H1 (cell line): ENCODE measurements around the gene SRCIN1. TPM values are rescaled to one million over a fixed set of nuclear protein-coding genes. Genes with fewer than 3 reads are reported as not detected.

ENCODE experiments used
- CTCF ChIA-PET: fragments of 300-600 bp; sonication (Branson Sonifier 250); formaldehyde crosslinking; loops from one replicate; lab custom pipeline; 2021; ENCODE audit not compliant: partially characterized antibody; lab: Charles Lee
- POLR2A ChIA-PET: fragments of 300-600 bp; sonication (Branson Sonifier 250); formaldehyde crosslinking; loops from one replicate; lab custom pipeline; 2021; ENCODE audit warnings: inconsistent platforms; ENCODE audit not compliant: partially characterized antibody; lab: Charles Lee
- DNase-seq, 2 experiments: peaks; one replicate each; pipeline versions ENCODE4 v3.0.0 to v3.0.0-alpha.2; 2010 to 2022; ENCODE audit warnings: low spot score in 2 of 2, low read depth in 1 of 2, mixed read lengths in 1 of 2
- FAIRE-seq: peaks from 2 replicates; lab custom pipeline; 2011; peaks lifted over from hg19 to GRCh38; lab: Jason Lieb, UNC
- H2AFZ ChIP-seq: 2 replicates; pipeline ENCODE4 v1.8.1; 2012; ENCODE audit warnings: low read length, inconsistent platforms
- H2AK5ac ChIP-seq: 2 replicates; pipeline ENCODE4 v1.6.1; 2013; ENCODE audit warnings: low read depth, low read length
- H2BK120ac ChIP-seq: replicated peaks from 2 replicates; pipeline ENCODE3; 2013; ENCODE audit warnings: low read depth, low read length, inconsistent platforms
- H2BK12ac ChIP-seq: 2 replicates; pipeline ENCODE4 v1.6.1; 2013; ENCODE audit warnings: low read depth, low read length
- H2BK15ac ChIP-seq: 2 replicates; pipeline ENCODE4 v1.6.1; 2013; ENCODE audit warnings: low read length
- H2BK20ac ChIP-seq: 2 replicates; pipeline ENCODE4 v1.6.1; 2013; ENCODE audit warnings: low read length
- H2BK5ac ChIP-seq: 2 replicates; pipeline ENCODE4 v1.6.1; 2013; ENCODE audit warnings: low read depth, low read length
- H3K14ac ChIP-seq: 2 replicates; pipeline ENCODE4 v1.6.1; 2013; ENCODE audit warnings: inconsistent platforms; ENCODE audit not compliant: insufficient read length
- H3K18ac ChIP-seq: 2 replicates; pipeline ENCODE4 v1.6.1; 2013; ENCODE audit warnings: low read length; ENCODE audit errors: extremely low read depth
- H3K23ac ChIP-seq: 2 replicates; pipeline ENCODE4 v1.6.1; 2013; ENCODE audit warnings: inconsistent platforms; ENCODE audit not compliant: insufficient read length
- H3K23me2 ChIP-seq: 2 replicates; pipeline ENCODE4 v1.6.1; 2013; ENCODE audit warnings: low read depth, low read length
- H3K27ac ChIP-seq: 2 replicates; pipeline ENCODE4 v1.6.1; 2011; ENCODE audit warnings: low read depth, low read length, inconsistent platforms
- H3K27me3 ChIP-seq, 4 experiments: replicated peaks in 1 of 4; 1 replicate in 1 of 4; 2 replicates in 3 of 4; pipeline versions ENCODE4 v1.6.1 to v1.8.1; 2011 to 2013; ENCODE audit warnings: low read length in 3 of 4, mild to moderate bottlenecking in 3 of 4, inconsistent platforms in 2 of 4, mixed read lengths in 2 of 4, moderate library complexity in 1 of 4; ENCODE audit not compliant: control insufficient read depth in 3 of 4, insufficient read depth in 3 of 4; ENCODE audit errors: extremely low read depth in 1 of 4
- H3K36me3 ChIP-seq, 4 experiments: 2 replicates each; pipeline versions ENCODE4 v1.6.1 to v1.8.1; 2011 to 2013; ENCODE audit warnings: mild to moderate bottlenecking in 4 of 4, low read length in 3 of 4, moderate library complexity in 2 of 4, control low read depth in 1 of 4, inconsistent platforms in 1 of 4; ENCODE audit not compliant: insufficient read depth in 4 of 4, control insufficient read depth in 2 of 4
- H3K4ac ChIP-seq: replicated peaks from 2 replicates; pipeline ENCODE3; 2013; ENCODE audit warnings: low read length, low read depth, mixed read lengths, inconsistent platforms; ENCODE audit not compliant: insufficient read length
- H3K4me1 ChIP-seq, 4 experiments: replicated peaks in 1 of 4; 1 replicate in 1 of 4; 2 replicates in 3 of 4; pipeline versions ENCODE4 v1.6.1 to v1.8.1; 2011 to 2013; ENCODE audit warnings: low read length in 3 of 4, inconsistent platforms in 2 of 4, mixed read lengths in 1 of 4; ENCODE audit not compliant: insufficient read depth in 4 of 4, control insufficient read depth in 3 of 4
- H3K4me2 ChIP-seq, 2 experiments: 2 replicates each; pipeline versions ENCODE4 v1.6.1 to v1.8.1; 2011 to 2013; ENCODE audit warnings: low read depth in 2 of 2, low read length in 2 of 2, control low read depth in 1 of 2, inconsistent platforms in 1 of 2, mild to moderate bottlenecking in 1 of 2; ENCODE audit not compliant: insufficient read depth in 1 of 2
- H3K4me3 ChIP-seq, 4 experiments: fragments of 200-600, 300-600 bp in 1 of 4; sonication (generic), shearing (Covaris generic), sonication (Bioruptor Twin) in 1 of 4; 2 replicates each; pipeline versions ENCODE4 v1.5.1 to v1.8.1; 2011 to 2016; ENCODE audit warnings: low read length in 4 of 4, low read depth in 3 of 4, control low read depth in 2 of 4, inconsistent platforms in 2 of 4, mild to moderate bottlenecking in 2 of 4, mixed read lengths in 1 of 4, moderate library complexity in 1 of 4; ENCODE audit not compliant: insufficient read depth in 2 of 4; ENCODE audit errors: extremely low read depth in 1 of 4
- H3K56ac ChIP-seq: replicated peaks from 2 replicates; pipeline ENCODE3; 2013; ENCODE audit warnings: low read depth, mild to moderate bottlenecking, mixed read lengths, low read length, inconsistent platforms; ENCODE audit not compliant: insufficient read length
- H3K79me1 ChIP-seq: 2 replicates; pipeline ENCODE4 v1.6.1; 2013; ENCODE audit warnings: low read depth, low read length, control low read depth
- H3K79me2 ChIP-seq, 2 experiments: 2 replicates each; pipeline versions ENCODE4 v1.6.1 to v1.8.1; 2012 to 2013; ENCODE audit warnings: low read length in 2 of 2, mild to moderate bottlenecking in 2 of 2, inconsistent platforms in 1 of 2; ENCODE audit not compliant: insufficient read depth in 2 of 2, control insufficient read depth in 1 of 2
- H3K9ac ChIP-seq, 4 experiments: replicated peaks in 1 of 4; 1 replicate in 1 of 4; 2 replicates in 3 of 4; pipeline versions ENCODE4 v1.6.1 to v1.8.1; 2011 to 2013; ENCODE audit warnings: low read depth in 3 of 4, low read length in 3 of 4, control low read depth in 2 of 4, mild to moderate bottlenecking in 2 of 4, moderate library complexity in 2 of 4, inconsistent platforms in 1 of 4; ENCODE audit errors: extremely low read depth in 1 of 4
- H3K9me3 ChIP-seq, 2 experiments: 2 replicates each; pipeline versions ENCODE4 v1.6.1 to v1.8.1; 2012 to 2013; ENCODE audit warnings: mild to moderate bottlenecking in 2 of 2, moderate library complexity in 2 of 2, control low read depth in 1 of 2, inconsistent platforms in 1 of 2, low read depth in 1 of 2, low read length in 1 of 2, mixed read lengths in 1 of 2; ENCODE audit not compliant: insufficient read depth in 2 of 2
- H4K20me1 ChIP-seq, 2 experiments: replicated peaks in 1 of 2; 2 replicates each; pipeline versions ENCODE3 to v1.8.1; 2011 to 2013; ENCODE audit warnings: inconsistent platforms in 2 of 2, low read length in 2 of 2, mild to moderate bottlenecking in 1 of 2; ENCODE audit not compliant: insufficient read depth in 2 of 2, control insufficient read depth in 1 of 2
- H4K5ac ChIP-seq: 2 replicates; pipeline ENCODE4 v1.6.1; 2013; ENCODE audit warnings: low read length, low read depth, mixed read lengths, inconsistent platforms; ENCODE audit not compliant: insufficient read length
- H4K8ac ChIP-seq: 2 replicates; pipeline ENCODE4 v1.8.0; 2013; ENCODE audit warnings: mild to moderate bottlenecking, moderate library complexity, low read length, inconsistent platforms; ENCODE audit not compliant: insufficient read depth; ENCODE audit errors: extremely low read depth
- H4K91ac ChIP-seq: replicated peaks from 2 replicates; pipeline ENCODE3; 2013; ENCODE audit warnings: low read length, mixed read lengths, inconsistent platforms; ENCODE audit not compliant: insufficient read length
- ASH2L ChIP-seq: fragments of 200-600, 300-600 bp; sonication (generic); IDR thresholded peaks from one replicate; pipeline ENCODE4 v1.7.1; 2017; ENCODE audit warnings: low read length
- JUN ChIP-seq: IDR thresholded peaks from 2 replicates; pipeline ENCODE4 v1.6.1; 2011; ENCODE audit warnings: low read depth, mild to moderate bottlenecking, improper control_type of control experiment, low read length
- NRF1 ChIP-seq: IDR thresholded peaks from 2 replicates; pipeline ENCODE4 v1.6.1; 2011; ENCODE audit warnings: mild to moderate bottlenecking, low read depth, low read length, improper control_type of control experiment
- POLR2A ChIP-seq, 2 experiments: IDR thresholded peaks; 1 replicate in 1 of 2; 2 replicates in 1 of 2; pipeline ENCODE4 v1.6.1; 2011; ENCODE audit warnings: low read depth in 2 of 2, low read length in 2 of 2, mild to moderate bottlenecking in 2 of 2; ENCODE audit errors: control extremely low read depth in 1 of 2
- SP1 ChIP-seq: IDR thresholded peaks from 2 replicates; pipeline ENCODE4 v1.6.1; 2011; ENCODE audit warnings: low read depth, low read length
- WGBS, 2 experiments: shearing (Covaris generic) in 1 of 2; methylation state at CpG; one replicate each; pipeline versions ENCODE4 v1.1.6 to v1.1.7; 2013 to 2015; ENCODE audit warnings: low lambda C conversion rate in 2 of 2, mixed read lengths in 2 of 2, inconsistent platforms in 1 of 2, low coverage in 1 of 2, missing lambda C conversion rate in 1 of 2; ENCODE audit not compliant: insufficient replicate concordance in 2 of 2, insufficient coverage in 1 of 2, insufficient read length in 1 of 2; ENCODE audit errors: extremely low coverage in 1 of 2, missing lambda C conversion rate in 1 of 2; 5-methylcytosine and 5-hydroxymethylcytosine counted together
- polyA plus RNA-seq, 7 experiments: library from polyadenylated mRNA; depleted of rRNA in 3 of 7; stranded (reverse) in 5 of 7; unstranded in 2 of 7; fragments of >200 nt in 5 of 7; fragments of 200-250 nt in 2 of 7; gene quantifications; 1 replicate in 5 of 7; 2 replicates in 1 of 7; 4 replicates in 1 of 7; pipeline versions ENCODE4 v1.2.1 to v1.2.3, GENCODE V29; 2011 to 2013; ENCODE audit warnings: missing spikeins in 2 of 7, mixed read lengths in 2 of 7
- total RNA-seq: library from RNA; stranded (reverse); fragmentation: NEBNext Ultra II Directional; extraction: Animal tissue kit (Norgen Biotek cat#: 25700); gene quantifications from 2 replicates; pipeline ENCODE4 v1.2.1, GENCODE V29; 2021

Gene SRCIN1
- total and polyA plus RNA-seq, 2 of the 8 experiments (the other 6 are each of a cell fraction or from before 2014, with no cell fraction given) = 2.8 to 3.8 TPM

GRCh38 chr17:38534498-38534885 is 71.3 kb downstream of the SRCIN1 start:
- peaks cover 0 to 19% (median 5%) of the 10 kb centered on the region in 4 experiments; a peak in 5 of 7 replicates for H3K4me1 ChIP-seq
- H3K23ac ChIP-seq = no peak overlapping the region
- H3K9ac ChIP-seq = no peak overlapping the region
- H4K20me1 ChIP-seq = no peaks in the 10 kb centered on the region
- 90% methylated on average over 7 of the region's 7 CpGs; no CpG with 5 or more reads in 1 of the 2 experiments for WGBS, 2 experiments
- no peaks in the 10 kb centered on the region for H3K79me1 ChIP-seq
- H4K91ac ChIP-seq = no peak overlapping the region
- H3K4me3 ChIP-seq = no peak overlapping the region
- H2BK20ac ChIP-seq = no peak overlapping the region
- H3K27me3 ChIP-seq = peaks cover 0 to 7% (median 1%) of the 10 kb centered on the region in 4 experiments; a peak in 3 of 7 replicates
- DNase-seq (no peak), FAIRE-seq (no peak)
- H2AFZ ChIP-seq = no peak overlapping the region
- POLR2A ChIA-PET = interaction anchor here (0.6 to 0.9 kb wide), 5 partner anchors 13 to 264 kb away, joined by 3 to 4 read pairs (median 3); partner anchors contain the start of gene PIP4K2B
- no peak overlapping the region for H3K18ac ChIP-seq
- H2AK5ac ChIP-seq = no peak overlapping the region
- H2BK120ac ChIP-seq = no peak overlapping the region
- H3K9me3 ChIP-seq = no peaks in the 10 kb centered on the region
- no peak overlapping the region for H3K4ac ChIP-seq
- CTCF ChIA-PET = interaction anchor here (0.6 to 38.1 kb wide), 13 partner anchors 10 to 132 kb away, joined by 3 to 914 read pairs (median 4); partner anchors contain the start of gene SRCIN1
- H4K8ac ChIP-seq = no peak overlapping the region
- no peak overlapping the region for H4K5ac ChIP-seq
- no peak overlapping the region for H3K27ac ChIP-seq
- H3K56ac ChIP-seq = no peak overlapping the region
- H3K79me2 ChIP-seq = no peaks in the 10 kb centered on the region
- no peak overlapping the region for H2BK15ac ChIP-seq
- H2BK5ac ChIP-seq = no peak overlapping the region
- no peak overlapping the region for H3K14ac ChIP-seq
- H3K4me2 ChIP-seq = no peak overlapping the region
- no peak overlapping the region; the same call in 1 of the 2 replicates for H2BK12ac ChIP-seq
- no peaks in the 10 kb centered on the region for H3K36me3 ChIP-seq
- H3K23me2 ChIP-seq = no peaks in the 10 kb centered on the region
- TF ChIP-seq ASH2L = no peak
- TF ChIP-seq SP1 = no peak
- no peak for TF ChIP-seq POLR2A (IDR thresholded peaks at IDR 0.05; ENCODE audit: control extremely low read depth in 1 of 2, low read depth in 2 of 2, low read length in 2 of 2)
- no peak for TF ChIP-seq NRF1
- TF ChIP-seq JUN = no peak
